ACHN (cell line): ENCODE results near the gene TTLL13.
"Not testable (repeated sequence)": the region's sequence is repeated elsewhere in the genome, so short reads cannot be mapped to it uniquely, and the experiment has no call there.

ENCODE experiments used
- DNase-seq: peaks from one replicate; pipeline ENCODE4 v3.0.0-alpha.2; 2015
- in situ Hi-C: cut with HindIII; loops from 2 replicates; pipeline ENCODE4 v1.10.0; 2017; ENCODE audit warnings: low sequenced_read_pairs, low pct_ligation_motif_present, low pct_unique_long_range_greater_than_20kb

Gene TTLL13

GRCh38 chr15:90231028-90232017, 18.0 kb upstream of the TTLL13 start:
- DNase-seq: no peak
- in situ Hi-C loops: no loop called here

- no peak for DNase-seq
- in situ Hi-C loops: no loop called here
Measured at GRCh38 chr15:90232196-90232595, 17.2 kb upstream of the TTLL13 start.

GRCh38 chr15:90232941-90233386, 16.4 kb upstream of the TTLL13 start:
- DNase-seq: no peak
- in situ Hi-C loops: no loop called here

GRCh38 chr15:90233387-90234095, 15.8 kb upstream of the TTLL13 start, which contains the start of gene CIB1:
CIB1 (minus strand) TSS chr15:90233941; CDS start chr15:90233885, 56 bp downstream.
- in situ Hi-C loops: no loop called here
- peak; percentile 94 for DNase-seq

- in situ Hi-C loops: no loop called here
- peak; percentile 29 for DNase-seq
Measured at GRCh38 chr15:90234096-90234988, 15.0 kb upstream of the TTLL13 start, which contains the start of gene GDPGP1. GDPGP1 (plus strand) TSS chr15:90234209; CDS start chr15:90240909, 6,700 bp downstream.

- DNase-seq: no peak
- in situ Hi-C loops: no loop called here
Measured at GRCh38 chr15:90239371-90239770, 10.0 kb upstream of the TTLL13 start.

- in situ Hi-C loops: no loop called here
- no peak for DNase-seq
Measured at GRCh38 chr15:90240856-90241255, 8.5 kb upstream of the TTLL13 start.

GRCh38 chr15:90241343-90242192, 7.8 kb upstream of the TTLL13 start:
- in situ Hi-C loops: no loop called here

GRCh38 chr15:90243943-90244639, 5.3 kb upstream of the TTLL13 start:
- in situ Hi-C loops: no loop called here
- DNase-seq: no peak

More at GRCh38 chr15:90241343-90242192, 7.8 kb upstream of the TTLL13 start:
- DNase-seq: no peak

- in situ Hi-C loops: no loop called here
- no peak for DNase-seq
Measured at GRCh38 chr15:90248789-90249202, 560 bp upstream of the TTLL13 start.

GRCh38 chr15:90257776-90258175, 8.4 kb downstream of the TTLL13 start:
- no peak for DNase-seq
- in situ Hi-C loops: no loop called here

GRCh38 chr15:90259524-90259923, 10.2 kb downstream of the TTLL13 start:
- in situ Hi-C loops: no loop called here
- no peak for DNase-seq

GRCh38 chr15:90260731-90261130, 11.4 kb downstream of the TTLL13 start:
- DNase-seq, in situ Hi-C loops: not testable (repeated sequence)

- in situ Hi-C loops: no loop called here
- DNase-seq: peak; percentile 6
Measured at GRCh38 chr15:90261811-90262210, 12.5 kb downstream of the TTLL13 start.

GRCh38 chr15:90262426-90262825, 13.1 kb downstream of the TTLL13 start:
- DNase-seq: no peak
- in situ Hi-C loops: no loop called here

- in situ Hi-C loops: no loop called here
- DNase-seq: peak; percentile 41
Measured at GRCh38 chr15:90264671-90265070, 15.3 kb downstream of the TTLL13 start.
